K562 (cell line): Measurements from ENCODE around the gene IL1F10. TPM values are rescaled to one million over a fixed set of nuclear protein-coding genes. Genes with fewer than 3 reads are reported as not detected.

ENCODE experiments used
- BRF1 ChIP-seq: IDR thresholded peaks from 3 replicates; pipeline ENCODE4 v1.6.1; 2011; ENCODE audit warnings: borderline replicate concordance, mild to moderate bottlenecking; ENCODE audit not compliant: insufficient read length; ENCODE audit errors: extremely low read depth
- CXXC5 ChIP-seq: fragments of 250-450 bp; sonication (Bioruptor Pico); IDR thresholded peaks from 2 replicates; pipeline ENCODE4 v1.8.0; 2022; ENCODE audit warnings: inconsistent platforms, mild to moderate bottlenecking, moderate library complexity
- ERF ChIP-seq: fragments of 450-650 bp; formaldehyde crosslinking; IDR thresholded peaks from 2 replicates; pipeline ENCODE4 v1.4.0; 2020; ENCODE audit warnings: mild to moderate bottlenecking, mixed read lengths
- FOXJ3 ChIP-seq: sonication (generic); formaldehyde crosslinking; IDR thresholded peaks from 2 replicates; pipeline ENCODE4 v1.4.0; 2020; ENCODE audit warnings: mild to moderate bottlenecking, missing genetic modification reagents
- GABPB2 ChIP-seq: fragments of 250-450 bp; sonication (Bioruptor Pico); conservative IDR thresholded peaks from 2 replicates; pipeline ENCODE4 v1.5.1; 2021; ENCODE audit warnings: mild to moderate bottlenecking
- HDAC2 ChIP-seq: fragments of 450-650 bp; IDR thresholded peaks from 2 replicates; pipeline ENCODE4 v1.6.1; 2016; ENCODE audit warnings: mild to moderate bottlenecking
- MIER1 ChIP-seq: fragments of 450-650 bp; IDR thresholded peaks from 2 replicates; pipeline ENCODE4 v1.6.1; 2016; ENCODE audit warnings: antibody characterized with exemption, mild to moderate bottlenecking, low read depth
- MTA2 ChIP-seq: fragments of 450-650 bp; IDR thresholded peaks from 2 replicates; pipeline ENCODE4 v1.6.1; 2016; ENCODE audit warnings: low read depth
- RAD21 ChIP-seq, 2 experiments: fragments of 250-450 bp in 1 of 2; fragments of 450-650 bp in 1 of 2; sonication (Bioruptor Pico) in 1 of 2; formaldehyde crosslinking in 1 of 2; IDR thresholded peaks in 1 of 2; conservative IDR thresholded peaks in 1 of 2; 2 replicates each; pipeline versions ENCODE4 v1.4.0 to v1.8.0; 2020 to 2022; ENCODE audit warnings: mild to moderate bottlenecking in 2 of 2, moderate library complexity in 1 of 2
- RBM25 ChIP-seq: fragments of 200-400 bp; formaldehyde crosslinking; IDR thresholded peaks from 2 replicates; pipeline ENCODE4 v1.6.1; 2018; ENCODE audit warnings: low read length, low read depth, moderate library complexity; ENCODE audit not compliant: severe bottlenecking
- RCOR1 ChIP-seq, 2 experiments: IDR thresholded peaks; 2 replicates each; pipeline ENCODE4 v1.6.1; 2012; ENCODE audit warnings: low read depth in 2 of 2, low read length in 2 of 2, borderline replicate concordance in 1 of 2, improper control_type of control experiment in 1 of 2
- STAG1 ChIP-seq: sonication (generic); formaldehyde crosslinking; IDR thresholded peaks from 2 replicates; pipeline ENCODE4 v1.5.0; 2020; ENCODE audit warnings: missing genetic modification reagents, borderline replicate concordance
- TCF7 ChIP-seq: sonication (generic); IDR thresholded peaks from 2 replicates; pipeline ENCODE4 v1.6.1; 2016; ENCODE audit warnings: antibody characterized with exemption, borderline replicate concordance
- TGIF2 ChIP-seq: sonication (generic); formaldehyde crosslinking; IDR thresholded peaks from 2 replicates; pipeline ENCODE4 v1.8.1; 2022; ENCODE audit warnings: mild to moderate bottlenecking, missing genetic modification reagents, moderate library complexity
- U2AF2 ChIP-seq: fragments of 200-400 bp; formaldehyde crosslinking; optimal IDR thresholded peaks from 2 replicates; pipeline ENCODE3; 2017; ENCODE audit warnings: low read depth, mild to moderate bottlenecking, low read length
- YBX1 ChIP-seq: fragments of 450-650 bp; IDR thresholded peaks from 2 replicates; pipeline ENCODE4 v1.7.1; 2016; ENCODE audit warnings: mild to moderate bottlenecking
- ZFP1 ChIP-seq: fragments of 450-650 bp; formaldehyde crosslinking; IDR thresholded peaks from 2 replicates; pipeline ENCODE4 v1.4.0; 2020; ENCODE audit warnings: mild to moderate bottlenecking, mixed read lengths
- ZFP36 ChIP-seq: fragments of 150-350 bp; IDR thresholded peaks from 2 replicates; pipeline ENCODE4 v1.6.1; 2018; ENCODE audit warnings: low read length, low read depth; ENCODE audit not compliant: partially characterized antibody
- ZNF24 ChIP-seq: fragments of 450-650 bp; IDR thresholded peaks from 2 replicates; pipeline ENCODE4 v1.6.1; 2016
- ZNF76 ChIP-seq: fragments of 250-450 bp; sonication (Bioruptor Pico); IDR thresholded peaks from 2 replicates; pipeline ENCODE4 v1.4.0; 2020; ENCODE audit warnings: mild to moderate bottlenecking, moderate library complexity, borderline replicate concordance
- polyA plus RNA-seq, 8 experiments: library from polyadenylated mRNA; depleted of rRNA in 4 of 8; stranded (reverse) in 5 of 8; unstranded in 3 of 8; fragments of >200 nt; fragmentation: Nextera tagmentation in 2 of 8; fragmentation: Illumina TruSeq in 1 of 8; extraction: Ambion mirVana in 2 of 8; extraction: Trizol in 1 of 8; gene quantifications; 2 replicates each; pipeline versions ENCODE4 v1.2.1 to v1.2.3, GENCODE V29; 2011 to 2014; ENCODE audit warnings: inconsistent platforms in 1 of 8, missing spikeins in 1 of 8
- total RNA-seq, 7 experiments: library from RNA; depleted of rRNA in 6 of 7; stranded (reverse); fragments of >200 nt in 6 of 7; fragmentation: Illumina TruSeq in 2 of 7; extraction: Trizol in 2 of 7; gene quantifications; 2 replicates each; pipeline versions ENCODE4 v1.2.1 to v1.2.3, GENCODE V29; 2011 to 2021; ENCODE audit warnings: low replicate concordance in 1 of 7
- TF ChIP-seq, protein P1 (sequence below), 3 experiments: IDR thresholded peaks in 2 of 3; conservative IDR thresholded peaks in 1 of 3; 2 replicates each; pipeline ENCODE4 v1.5.1; 2011 to 2012; ENCODE audit warnings: low read length in 3 of 3, mild to moderate bottlenecking in 3 of 3, control low read depth in 2 of 3, improper control_type of control experiment in 1 of 3, inconsistent platforms in 1 of 3, low read depth in 1 of 3, mixed read lengths in 1 of 3, moderate library complexity in 1 of 3; ENCODE audit not compliant: insufficient read depth in 2 of 3
- TF ChIP-seq, protein P2 (sequence below): sonication (generic); formaldehyde crosslinking; IDR thresholded peaks from 2 replicates; pipeline ENCODE4 v1.8.0; 2022; ENCODE audit warnings: mild to moderate bottlenecking, missing genetic modification reagents
- TF ChIP-seq, protein P3 (sequence below): sonication (generic); formaldehyde crosslinking; IDR thresholded peaks from 2 replicates; pipeline ENCODE4 v1.8.0; 2022; ENCODE audit warnings: missing genetic modification reagents, mild to moderate bottlenecking, moderate library complexity, borderline replicate concordance
- TF ChIP-seq, protein P4 (sequence below), 2 experiments: IDR thresholded peaks; 2 replicates each; pipeline ENCODE4 v1.6.1; 2012; ENCODE audit warnings: improper control_type of control experiment in 2 of 2, low read depth in 2 of 2, low read length in 2 of 2, borderline replicate concordance in 1 of 2

IL1F10 gene
- total and polyA plus RNA-seq, 9 of the 15 experiments (the other 6 are each of a cell fraction or from before 2014, with no cell fraction given) = not detected

DNA sequence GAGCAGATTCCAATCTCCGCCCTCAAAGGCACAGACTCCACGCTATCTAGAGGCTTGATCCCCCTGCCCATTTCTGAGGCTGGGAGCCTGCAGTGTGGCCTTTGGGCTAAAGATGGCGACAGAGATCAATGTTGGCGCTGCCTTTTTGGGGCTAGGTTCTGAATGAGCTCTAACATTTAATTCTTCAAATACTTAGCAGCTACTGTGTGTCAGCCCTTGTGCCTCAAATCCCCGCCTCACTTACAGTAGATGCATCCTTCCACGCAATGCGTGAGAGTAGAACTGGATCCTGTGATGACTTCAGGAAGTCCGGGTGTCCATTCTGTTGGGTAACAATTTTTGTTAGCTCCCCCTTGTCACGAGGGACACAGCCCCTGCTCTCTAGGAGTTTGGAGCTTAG is 12.4 kb downstream of the IL1F10 start (continued):
- TF ChIP-seq, protein P1, sequence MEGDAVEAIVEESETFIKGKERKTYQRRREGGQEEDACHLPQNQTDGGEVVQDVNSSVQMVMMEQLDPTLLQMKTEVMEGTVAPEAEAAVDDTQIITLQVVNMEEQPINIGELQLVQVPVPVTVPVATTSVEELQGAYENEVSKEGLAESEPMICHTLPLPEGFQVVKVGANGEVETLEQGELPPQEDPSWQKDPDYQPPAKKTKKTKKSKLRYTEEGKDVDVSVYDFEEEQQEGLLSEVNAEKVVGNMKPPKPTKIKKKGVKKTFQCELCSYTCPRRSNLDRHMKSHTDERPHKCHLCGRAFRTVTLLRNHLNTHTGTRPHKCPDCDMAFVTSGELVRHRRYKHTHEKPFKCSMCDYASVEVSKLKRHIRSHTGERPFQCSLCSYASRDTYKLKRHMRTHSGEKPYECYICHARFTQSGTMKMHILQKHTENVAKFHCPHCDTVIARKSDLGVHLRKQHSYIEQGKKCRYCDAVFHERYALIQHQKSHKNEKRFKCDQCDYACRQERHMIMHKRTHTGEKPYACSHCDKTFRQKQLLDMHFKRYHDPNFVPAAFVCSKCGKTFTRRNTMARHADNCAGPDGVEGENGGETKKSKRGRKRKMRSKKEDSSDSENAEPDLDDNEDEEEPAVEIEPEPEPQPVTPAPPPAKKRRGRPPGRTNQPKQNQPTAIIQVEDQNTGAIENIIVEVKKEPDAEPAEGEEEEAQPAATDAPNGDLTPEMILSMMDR (IDR thresholded peaks at IDR 0.05 in 2 of 3, conservative IDR thresholded peaks at IDR 0.05 in 1 of 3; ENCODE audit: insufficient read depth in 2 of 3, low read depth in 1 of 3, low read length in 3 of 3) = peak; percentile 93 to 96 (median 96)
- TF ChIP-seq ZFP1 (CRISPR knock-in tag) (no peak), STAG1 (CRISPR knock-in tag) (peak; percentile 46; the same call in 1 of the 2 replicates), MTA2 (no peak), HDAC2 (no peak), BRF1 (no peak), RAD21 (CRISPR knock-in tag; conservative IDR thresholded peaks at IDR 0.05 in 1 of 2, IDR thresholded peaks at IDR 0.05 in 1 of 2) (peak; percentile 88 to 90), RCOR1 (IDR thresholded peaks at IDR 0.05; ENCODE audit: borderline replicate concordance in 1 of 2, low read depth in 2 of 2, low read length in 2 of 2) (0 out of 4 replicates have a peak, but pooled peaks of 1 of the 2 experiments have one; percentile 16), GABPB2 (CRISPR knock-in tag) (no peak), TCF7 (no peak), MIER1 (no peak), TGIF2 (CRISPR knock-in tag) (no peak), ERF (no peak), YBX1 (no peak), U2AF2 (no peak), ZNF76 (no peak), ZFP36 (no peak), RBM25 (no peak), ZNF24 (no peak), FOXJ3 (no peak), CXXC5 (CRISPR knock-in tag) (peak; percentile 45; the same call in 1 of the 2 replicates)
- TF ChIP-seq, protein P2, sequence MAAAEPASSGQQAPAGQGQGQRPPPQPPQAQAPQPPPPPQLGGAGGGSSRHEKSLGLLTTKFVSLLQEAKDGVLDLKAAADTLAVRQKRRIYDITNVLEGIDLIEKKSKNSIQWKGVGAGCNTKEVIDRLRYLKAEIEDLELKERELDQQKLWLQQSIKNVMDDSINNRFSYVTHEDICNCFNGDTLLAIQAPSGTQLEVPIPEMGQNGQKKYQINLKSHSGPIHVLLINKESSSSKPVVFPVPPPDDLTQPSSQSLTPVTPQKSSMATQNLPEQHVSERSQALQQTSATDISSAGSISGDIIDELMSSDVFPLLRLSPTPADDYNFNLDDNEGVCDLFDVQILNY (CRISPR knock-in tag) = no peak
- TF ChIP-seq, protein P3, sequence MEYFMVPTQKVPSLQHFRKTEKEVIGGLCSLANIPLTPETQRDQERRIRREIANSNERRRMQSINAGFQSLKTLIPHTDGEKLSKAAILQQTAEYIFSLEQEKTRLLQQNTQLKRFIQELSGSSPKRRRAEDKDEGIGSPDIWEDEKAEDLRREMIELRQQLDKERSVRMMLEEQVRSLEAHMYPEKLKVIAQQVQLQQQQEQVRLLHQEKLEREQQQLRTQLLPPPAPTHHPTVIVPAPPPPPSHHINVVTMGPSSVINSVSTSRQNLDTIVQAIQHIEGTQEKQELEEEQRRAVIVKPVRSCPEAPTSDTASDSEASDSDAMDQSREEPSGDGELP (CRISPR knock-in tag) = no peak
- TF ChIP-seq, protein P4, sequence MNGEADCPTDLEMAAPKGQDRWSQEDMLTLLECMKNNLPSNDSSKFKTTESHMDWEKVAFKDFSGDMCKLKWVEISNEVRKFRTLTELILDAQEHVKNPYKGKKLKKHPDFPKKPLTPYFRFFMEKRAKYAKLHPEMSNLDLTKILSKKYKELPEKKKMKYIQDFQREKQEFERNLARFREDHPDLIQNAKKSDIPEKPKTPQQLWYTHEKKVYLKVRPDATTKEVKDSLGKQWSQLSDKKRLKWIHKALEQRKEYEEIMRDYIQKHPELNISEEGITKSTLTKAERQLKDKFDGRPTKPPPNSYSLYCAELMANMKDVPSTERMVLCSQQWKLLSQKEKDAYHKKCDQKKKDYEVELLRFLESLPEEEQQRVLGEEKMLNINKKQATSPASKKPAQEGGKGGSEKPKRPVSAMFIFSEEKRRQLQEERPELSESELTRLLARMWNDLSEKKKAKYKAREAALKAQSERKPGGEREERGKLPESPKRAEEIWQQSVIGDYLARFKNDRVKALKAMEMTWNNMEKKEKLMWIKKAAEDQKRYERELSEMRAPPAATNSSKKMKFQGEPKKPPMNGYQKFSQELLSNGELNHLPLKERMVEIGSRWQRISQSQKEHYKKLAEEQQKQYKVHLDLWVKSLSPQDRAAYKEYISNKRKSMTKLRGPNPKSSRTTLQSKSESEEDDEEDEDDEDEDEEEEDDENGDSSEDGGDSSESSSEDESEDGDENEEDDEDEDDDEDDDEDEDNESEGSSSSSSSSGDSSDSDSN (IDR thresholded peaks at IDR 0.05; ENCODE audit: borderline replicate concordance in 1 of 2, low read depth in 2 of 2, low read length in 2 of 2) = no peak
